Measurements from ENCODE around the gene SLC45A2. TPM values are rescaled to one million over a fixed set of nuclear protein-coding genes. Genes with fewer than 3 reads are reported as not detected.
A peak's percentile ranks its signal among the peaks of the same experiment; 100 is the strongest.

Gene SLC45A2
- total RNA-seq, 4 donors from 2014 or later: 0.26 TPM; not detected in 3

DNA sequence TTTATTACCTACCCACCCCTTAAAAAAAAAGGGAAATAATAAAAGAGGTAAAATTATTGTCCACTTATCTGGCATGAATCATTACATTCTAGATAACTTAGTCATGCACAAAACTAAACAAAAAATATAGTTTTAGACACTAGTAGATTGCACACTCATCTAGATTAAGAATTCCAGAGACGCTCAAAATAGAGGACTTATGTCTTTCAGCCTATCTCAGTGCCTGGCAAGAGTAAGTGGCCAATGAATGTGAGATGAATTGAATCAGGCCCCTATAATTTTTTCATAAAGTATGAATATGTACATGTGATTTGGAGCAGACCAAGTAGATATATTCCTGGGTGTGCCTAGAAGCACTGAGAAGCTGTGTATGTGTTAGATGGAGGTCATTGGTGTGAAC is 50.3 kb downstream of the SLC45A2 start:
- no peak for TF ChIP-seq POLR2A (IDR thresholded peaks at IDR 0.05; ENCODE audit: low read depth)
- no peak for TF ChIP-seq POLR2AphosphoS5 (IDR thresholded peaks at IDR 0.05)
- TF ChIP-seq CTCF (IDR thresholded peaks at IDR 0.05): no peak
- WGBS: 81% methylated on average over 1 of the region's 1 CpG
- peaks cover 0 to 45% (median 23%) of the 10 kb centered on the region in 4 donors for H3K27me3 ChIP-seq
- H3K27ac ChIP-seq (replicated peaks in 1 of 4): no peak overlapping the region
- H3K36me3 ChIP-seq: no peaks in the 10 kb centered on the region
- H3K4me1 ChIP-seq: peaks cover 9 to 25% (median 17%) of the 10 kb centered on the region in 4 donors
- H3K9me3 ChIP-seq: no peaks in the 10 kb centered on the region
- H3K4me3 ChIP-seq: no peak overlapping the region
- no peak for DNase-seq (ENCODE audit: extremely low spot score)
- intact Hi-C loops (cut with DNase I): loop anchor here (2.0 kb wide), 1 partner anchor 499 kb away; no protein-coding TSS in a partner anchor

GRCh38 chr5:33933723-33934169 is 50.7 kb downstream of the SLC45A2 start:
- no peak for TF ChIP-seq POLR2AphosphoS5 (IDR thresholded peaks at IDR 0.05)
- no peak for TF ChIP-seq CTCF (IDR thresholded peaks at IDR 0.05)
- TF ChIP-seq POLR2A (IDR thresholded peaks at IDR 0.05; ENCODE audit: low read depth): no peak
- TF ChIP-seq EP300 (IDR thresholded peaks at IDR 0.05): no peak
- Histone ChIP-seq H3K4me3 (no peak overlapping the region), H3K4me1 (peaks cover 9 to 25% (median 17%) of the 10 kb centered on the region in 4 donors), H3K27ac (replicated peaks in 1 of 4) (no peak overlapping the region), H3K36me3 (no peaks in the 10 kb centered on the region), H3K27me3 (peaks cover 0 to 41% (median 23%) of the 10 kb centered on the region in 4 donors), H3K9me3 (no peaks in the 10 kb centered on the region)
- intact Hi-C loops (cut with DNase I): loop anchor here (2.0 kb wide), 1 partner anchor 499 kb away; no protein-coding TSS in a partner anchor
- peak; percentile 47 for DNase-seq (ENCODE audit: extremely low spot score)
- WGBS: 90% methylated on average over 3 of the region's 3 CpGs

DNA sequence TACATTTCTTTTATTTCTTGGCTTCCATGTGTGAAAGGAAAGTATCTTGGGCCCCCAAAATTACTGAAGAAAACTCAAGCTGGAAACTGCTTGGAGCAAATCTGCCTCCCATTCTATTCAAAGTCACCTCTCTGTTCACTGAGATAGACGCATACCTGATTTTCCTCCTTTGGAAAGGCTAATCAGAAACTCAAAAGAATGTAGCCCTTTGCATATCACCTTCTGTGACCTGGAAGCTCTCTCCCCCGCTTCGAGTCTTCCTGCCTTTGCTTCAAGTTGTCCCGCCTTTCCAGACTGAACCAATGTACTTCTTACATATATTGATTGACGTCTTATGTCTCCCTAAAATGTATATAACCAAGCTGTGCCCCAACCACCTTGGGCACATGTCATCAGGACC is 53.4 kb downstream of the SLC45A2 start:
- 80% methylated on average over 5 of the region's 5 CpGs for WGBS
- no peak for TF ChIP-seq EP300 (IDR thresholded peaks at IDR 0.05)
- no peak for TF ChIP-seq POLR2A (IDR thresholded peaks at IDR 0.05; ENCODE audit: low read depth)
- no peak for TF ChIP-seq CTCF (IDR thresholded peaks at IDR 0.05)
- TF ChIP-seq POLR2AphosphoS5 (IDR thresholded peaks at IDR 0.05): no peak
- Histone ChIP-seq H3K9me3 (no peaks in the 10 kb centered on the region), H3K27ac (replicated peaks in 1 of 4) (no peak overlapping the region), H3K4me3 (no peak overlapping the region), H3K27me3 (peaks cover 0 to 15% (median 1%) of the 10 kb centered on the region in 4 donors), H3K4me1 (peaks cover 3 to 7% (median 5%) of the 10 kb centered on the region in 4 donors), H3K36me3 (no peaks in the 10 kb centered on the region)
- intact Hi-C loops (cut with DNase I): no loop called here
- peak; percentile 45 for DNase-seq (ENCODE audit: extremely low spot score)

DNA sequence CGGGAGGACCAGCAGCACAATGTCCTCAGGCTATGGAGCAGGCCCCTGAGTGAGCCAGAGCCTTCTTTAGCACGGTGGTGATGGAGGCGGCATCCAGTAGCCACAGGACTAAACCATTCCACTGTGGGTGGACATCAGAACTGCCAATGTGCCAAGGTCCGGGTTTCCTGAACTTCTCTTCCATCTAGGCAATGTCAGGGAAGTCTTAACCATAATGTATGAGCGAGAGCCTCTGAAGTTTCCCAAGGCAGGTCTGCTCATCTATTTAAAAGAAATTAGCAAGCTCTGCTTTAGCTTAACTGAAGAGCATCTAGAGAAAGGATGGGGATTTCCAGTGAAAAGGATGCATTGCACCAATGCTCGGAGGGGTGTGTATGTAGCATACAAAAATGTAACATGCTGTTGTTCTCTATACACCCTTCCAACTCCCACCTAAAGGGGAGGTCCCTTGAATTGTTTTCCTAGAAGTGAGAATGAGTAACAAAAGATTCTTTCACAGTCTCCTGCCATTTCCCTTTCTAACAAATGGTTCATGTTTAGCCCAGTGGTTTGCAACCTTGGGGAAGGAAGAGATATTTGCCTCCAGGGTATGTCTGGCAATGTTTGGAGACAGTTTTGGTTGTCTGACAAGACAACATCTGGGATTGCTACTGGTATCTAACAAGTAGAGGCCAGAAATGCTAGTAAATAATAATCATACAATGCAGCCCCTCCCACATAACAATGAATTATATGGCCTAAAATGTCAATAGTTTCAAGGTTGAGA is 54.4 kb downstream of the SLC45A2 start:
- H3K27me3 ChIP-seq: peaks cover 0 to 5% (median 0%) of the 10 kb centered on the region in 4 donors
- H3K36me3 ChIP-seq: no peaks in the 10 kb centered on the region
- 93% methylated on average over 4 of the region's 6 CpGs for WGBS
- DNase-seq (ENCODE audit: extremely low spot score): peak; percentile 70
- H3K9me3 ChIP-seq: no peaks in the 10 kb centered on the region
- intact Hi-C loops (cut with DNase I): no loop called here
- H3K4me3 ChIP-seq: no peak overlapping the region
- H3K4me1 ChIP-seq: no peaks in the 10 kb centered on the region
- TF ChIP-seq CTCF (IDR thresholded peaks at IDR 0.05) (no peak), POLR2A (IDR thresholded peaks at IDR 0.05; ENCODE audit: low read depth) (no peak), EP300 (IDR thresholded peaks at IDR 0.05) (no peak), POLR2AphosphoS5 (IDR thresholded peaks at IDR 0.05) (no peak)
- no peak overlapping the region for H3K27ac ChIP-seq (replicated peaks in 1 of 4)
